GM23248 (cell line): Measurements from ENCODE around the gene INTS14. TPM values are rescaled to one million over a fixed set of nuclear protein-coding genes. Genes with fewer than 3 reads are reported as not detected.
A peak's percentile ranks its signal among the peaks of the same experiment; 100 is the strongest.

Source experiments
- DNase-seq: peaks from one replicate; pipeline ENCODE4 v3.0.0-alpha.2; 2015
- H2AFZ ChIP-seq: fragments of 200-600 bp; sonication (generic); 2 replicates; pipeline ENCODE4 v1.6.1; 2016; ENCODE audit warnings: antibody characterized with exemption
- H3F3A ChIP-seq: fragments of 200-600 bp; sonication (generic); 2 replicates; pipeline ENCODE4 v1.6.1; 2016; ENCODE audit warnings: mild to moderate bottlenecking, antibody characterized with exemption, mixed run types; ENCODE audit not compliant: insufficient read depth
- H3K27ac ChIP-seq: fragments of 200-600 bp; sonication (generic); 2 replicates; pipeline ENCODE4 v1.5.1; 2016; ENCODE audit warnings: mild to moderate bottlenecking
- H3K27me3 ChIP-seq: fragments of 200-600 bp; sonication (generic); replicated peaks from 2 replicates; pipeline ENCODE4 v1.6.1; 2016; ENCODE audit warnings: mild to moderate bottlenecking; ENCODE audit not compliant: insufficient read depth
- H3K36me3 ChIP-seq: fragments of 200-600 bp; sonication (generic); 2 replicates; pipeline ENCODE4 v1.6.1; 2016; ENCODE audit warnings: low read depth, mild to moderate bottlenecking
- H3K4me1 ChIP-seq: fragments of 200-600 bp; sonication (generic); 2 replicates; pipeline ENCODE4 v1.6.1; 2016; ENCODE audit warnings: mild to moderate bottlenecking; ENCODE audit not compliant: insufficient read depth
- H3K4me2 ChIP-seq: fragments of 200-600 bp; sonication (generic); one replicate; pipeline ENCODE4 v1.6.1; 2016; ENCODE audit warnings: mild to moderate bottlenecking; ENCODE audit not compliant: unreplicated experiment
- H3K4me3 ChIP-seq: fragments of 200-600 bp; sonication (generic); 2 replicates; pipeline ENCODE4 v1.5.1; 2016; ENCODE audit warnings: mild to moderate bottlenecking
- H3K79me2 ChIP-seq: fragments of 200-600 bp; sonication (generic); 2 replicates; pipeline ENCODE4 v1.6.1; 2016; ENCODE audit warnings: mild to moderate bottlenecking; ENCODE audit not compliant: insufficient read depth
- H3K9ac ChIP-seq: fragments of 200-600 bp; sonication (generic); 2 replicates; pipeline ENCODE4 v1.6.1; 2016; ENCODE audit warnings: mild to moderate bottlenecking
- H3K9me2 ChIP-seq: fragments of 200-600 bp; sonication (generic); 2 replicates; pipeline ENCODE4 v1.6.1; 2016; ENCODE audit warnings: mixed run types, mild to moderate bottlenecking, moderate library complexity; ENCODE audit not compliant: insufficient read depth
- H3K9me3 ChIP-seq: fragments of 200-600 bp; sonication (generic); one replicate; pipeline ENCODE4 v1.6.1; 2017; ENCODE audit warnings: low read depth
- H4K20me1 ChIP-seq: fragments of 200-600 bp; sonication (generic); 2 replicates; pipeline ENCODE4 v1.6.0; 2016; ENCODE audit not compliant: insufficient read depth
- EZH2 ChIP-seq: fragments of 200-600 bp; sonication (generic); IDR thresholded peaks from 2 replicates; pipeline ENCODE4 v1.6.1; 2018; ENCODE audit warnings: antibody characterized with exemption, mild to moderate bottlenecking; ENCODE audit not compliant: insufficient read depth, poor library complexity, severe bottlenecking
- EZH2phosphoT487 ChIP-seq: fragments of 200-600 bp; sonication (generic); IDR thresholded peaks from 2 replicates; pipeline ENCODE4 v1.6.1; 2018; ENCODE audit warnings: antibody characterized with exemption, moderate library complexity, mild to moderate bottlenecking, low read depth; ENCODE audit not compliant: insufficient read depth
- WGBS, 2 experiments: methylation state at CpG; one replicate each; pipeline ENCODE4 v1.1.6; 2015 to 2017; ENCODE audit warnings: low lambda C conversion rate in 2 of 2, low coverage in 1 of 2; ENCODE audit errors: missing lambda C conversion rate in 2 of 2; 5-methylcytosine and 5-hydroxymethylcytosine counted together
- in situ Hi-C: fragments of 300-500 bp; cut with MboI; formaldehyde crosslinking; loops from 2 replicates; pipeline ENCODE4 v1.15.0; 2020
- polyA plus RNA-seq: library from polyadenylated mRNA; unstranded; fragments of >200 nt; fragmentation: Nextera tagmentation; extraction: Ambion mirVana; gene quantifications from 2 replicates; pipeline ENCODE4 v1.2.1, GENCODE V29; 2016
- total RNA-seq: library from RNA; depleted of rRNA; stranded (reverse); fragments of >200 nt; shearing (Covaris generic); gene quantifications from 2 replicates; pipeline ENCODE4 v1.2.3, GENCODE V29; 2014

The INTS14 gene
- total and polyA plus RNA-seq, 2 experiments from 2014 or later, result 31.7 to 41.4 TPM

DNA sequence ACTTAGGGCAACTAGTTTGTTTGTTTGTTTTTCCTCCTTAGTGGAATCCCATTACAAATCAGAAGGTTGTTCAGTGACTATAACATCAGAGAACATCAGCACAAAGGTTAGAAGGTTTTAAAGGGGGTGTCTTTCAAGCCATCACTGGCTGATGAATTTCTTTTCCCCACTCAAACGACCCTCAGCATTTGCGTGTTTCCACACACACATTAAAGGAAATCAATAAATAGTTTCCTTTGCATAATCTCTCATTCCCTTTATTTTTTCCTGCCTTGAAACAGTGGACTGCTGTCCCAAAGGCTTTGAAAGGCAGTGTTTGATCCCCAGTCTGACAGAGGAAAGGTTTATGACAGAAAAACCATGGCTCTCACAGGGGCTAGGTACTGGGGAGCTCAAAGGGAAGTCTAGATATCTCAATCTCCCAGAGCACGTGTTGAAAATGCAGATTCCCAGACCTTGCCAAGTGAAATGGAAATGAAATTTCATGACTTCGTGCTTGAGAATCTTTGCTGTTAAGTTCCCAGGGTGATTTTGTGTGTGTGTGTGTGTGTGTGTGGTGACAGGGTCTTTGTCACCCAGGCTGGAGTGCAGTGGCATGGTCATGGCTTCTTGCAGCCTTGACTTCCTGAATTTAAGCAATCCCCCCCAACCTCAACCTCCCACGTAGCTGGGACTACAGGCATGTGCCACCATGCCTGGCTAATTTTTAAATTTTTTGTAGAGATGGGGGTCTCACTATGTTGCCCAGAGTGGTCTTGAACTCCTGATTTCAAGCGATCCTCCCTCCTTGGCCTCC is 2.2 kb upstream of the INTS14 start:
- Histone ChIP-seq H3K4me2 (no peak overlapping the region), H2AFZ (peak overlapping the region; percentile 96; the same call in 1 of the 2 replicates), H3K9ac (peak overlapping the region; percentile 13; the same call in 1 of the 2 replicates), H3K79me2 (peaks cover 35% of the 10 kb centered on the region), H4K20me1 (no peaks in the 10 kb centered on the region), H3F3A (0 out of 2 replicates have a peak, but pooled peaks cover 10% of the 10 kb centered on the region), H3K4me1 (peaks cover 34% of the 10 kb centered on the region), H3K9me3 (no peaks in the 10 kb centered on the region), H3K27ac (peak overlapping the region; percentile 94), H3K36me3 (no peaks in the 10 kb centered on the region), H3K27me3 (no peaks in the 10 kb centered on the region), H3K4me3 (no peak overlapping the region), H3K9me2 (no peaks in the 10 kb centered on the region)
- DNase-seq, result no peak
- TF ChIP-seq EZH2phosphoT487 (no peak), EZH2 (no peak)
- in situ Hi-C loops, result no loop called here
- 88 to 91% methylated on average over 6 of the region's 6 CpGs for whole genome bisulfite sequencing, 2 experiments

DNA sequence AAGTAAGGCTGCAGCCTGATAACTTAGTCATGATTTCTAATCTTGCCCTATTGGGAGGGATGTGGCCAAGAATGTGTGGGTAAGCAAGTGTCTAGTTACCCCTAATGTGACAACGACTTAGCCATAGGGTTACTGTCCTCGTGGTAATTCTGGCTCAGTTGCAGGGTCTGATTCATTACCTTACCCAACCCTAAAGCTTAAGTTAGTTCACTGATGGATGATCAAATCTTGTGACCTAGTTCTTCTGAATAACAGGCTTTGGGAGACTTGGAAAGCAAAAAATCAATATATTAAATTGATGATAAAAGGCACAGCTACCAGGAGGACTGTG is 1.6 kb upstream of the INTS14 start:
- in situ Hi-C loops, result no loop called here
- Histone ChIP-seq H3K36me3 (no peaks in the 10 kb centered on the region), H2AFZ (peak overlapping the region; percentile 96; the same call in 1 of the 2 replicates), H4K20me1 (no peaks in the 10 kb centered on the region), H3K4me3 (no peak overlapping the region), H3K9ac (peak overlapping the region; percentile 96), H3K4me1 (peaks cover 39% of the 10 kb centered on the region), H3F3A (0 out of 2 replicates have a peak, but pooled peaks cover 10% of the 10 kb centered on the region), H3K27ac (peak overlapping the region; percentile 94), H3K9me2 (no peaks in the 10 kb centered on the region), H3K4me2 (peak overlapping the region; percentile 92), H3K9me3 (no peaks in the 10 kb centered on the region), H3K27me3 (no peaks in the 10 kb centered on the region), H3K79me2 (peaks cover 40% of the 10 kb centered on the region)
- WGBS, 2 experiments, result 37% methylated on average over 2 of the region's 2 CpGs
- DNase-seq, result peak; percentile 61
- TF ChIP-seq EZH2phosphoT487 (no peak), EZH2 (no peak)

DNA sequence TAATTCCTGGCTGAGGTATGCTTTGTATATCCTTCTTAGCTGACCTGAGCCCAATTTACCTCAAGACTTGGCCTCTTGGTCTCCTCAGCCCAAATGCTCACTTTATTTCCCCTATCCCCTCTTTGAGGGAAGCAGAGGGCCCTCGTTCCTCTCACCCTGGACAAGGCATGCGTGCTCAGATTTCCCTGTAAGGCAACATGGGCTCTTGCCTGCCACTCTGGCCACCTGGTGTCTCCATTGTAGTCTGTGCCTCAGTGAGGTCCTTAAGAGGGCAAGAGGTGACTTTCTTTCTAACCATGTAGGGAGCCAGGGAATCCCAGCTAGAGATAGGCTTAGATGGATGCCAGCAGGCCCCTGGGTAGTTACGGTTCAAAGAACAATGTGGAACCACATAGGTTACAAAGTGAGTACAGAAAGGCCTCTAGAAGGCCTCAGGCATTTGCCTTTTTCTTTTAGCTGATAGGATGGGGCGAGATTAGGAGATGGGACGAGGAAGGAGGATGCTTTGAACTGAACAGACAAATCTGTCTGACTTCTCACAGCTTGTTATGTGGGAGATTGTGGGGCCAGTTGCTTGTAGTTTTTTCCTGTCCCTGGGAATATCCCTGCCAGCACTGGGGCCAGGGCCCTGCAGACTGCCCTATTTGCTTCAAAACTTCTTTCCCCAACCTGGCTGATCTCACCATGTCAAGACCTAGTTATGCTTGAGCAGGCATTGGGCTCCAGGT is 1.1 kb upstream of the INTS14 start:
- Histone ChIP-seq H3K9ac (peak overlapping the region; percentile 96), H3K36me3 (no peaks in the 10 kb centered on the region), H3K27ac (peak overlapping the region; percentile 94), H3K9me2 (no peaks in the 10 kb centered on the region), H3K9me3 (no peaks in the 10 kb centered on the region), H3K4me3 (peak overlapping the region; percentile 91), H3K4me2 (peak overlapping the region; percentile 92), H2AFZ (peak overlapping the region; percentile 96), H4K20me1 (no peaks in the 10 kb centered on the region), H3K4me1 (peaks cover 39% of the 10 kb centered on the region), H3F3A (0 out of 2 replicates have a peak, but pooled peaks cover 10% of the 10 kb centered on the region), H3K27me3 (no peaks in the 10 kb centered on the region), H3K79me2 (peaks cover 45% of the 10 kb centered on the region)
- no peak for TF ChIP-seq EZH2
- TF ChIP-seq EZH2phosphoT487, result no peak
- peak; percentile 7 for DNase-seq
- in situ Hi-C loops, result no loop called here
- 68 to 72% methylated on average over 5 of the region's 5 CpGs for WGBS, 2 experiments

DNA sequence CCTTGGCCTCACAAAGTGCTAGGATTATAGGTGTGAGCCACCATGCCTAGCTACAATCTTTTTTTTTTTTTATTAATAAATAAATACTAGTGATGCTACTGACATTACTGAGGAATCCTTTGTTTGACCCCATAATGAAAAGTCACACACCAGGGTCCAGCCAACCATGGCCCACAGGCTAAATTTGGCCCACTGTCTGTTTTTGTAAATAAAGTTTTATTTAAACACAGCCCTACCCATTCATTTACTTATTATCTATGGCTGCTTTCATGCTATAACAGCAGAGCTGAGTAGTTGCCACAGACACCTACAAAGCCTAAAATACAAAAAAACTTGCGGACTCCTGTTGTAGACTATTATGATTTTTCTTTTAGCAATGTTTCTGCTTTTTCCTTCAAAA is 7.4 kb downstream of the INTS14 start:
- Histone ChIP-seq H3K36me3 (peaks cover 27% of the 10 kb centered on the region), H3F3A (no peaks in the 10 kb centered on the region)
- in situ Hi-C loops, result no loop called here

More for the DNA sequence above, 7.4 kb downstream of the INTS14 start:
- Histone ChIP-seq H3K27ac (no peak overlapping the region), H3K4me1 (peaks cover 10% of the 10 kb centered on the region), H3K9me3 (no peaks in the 10 kb centered on the region), H3K4me2 (no peak overlapping the region), H3K4me3 (no peak overlapping the region), H3K9me2 (no peaks in the 10 kb centered on the region), H3K79me2 (peaks cover 55% of the 10 kb centered on the region), H3K27me3 (no peaks in the 10 kb centered on the region), H2AFZ (no peak overlapping the region), H3K9ac (no peak overlapping the region), H4K20me1 (no peaks in the 10 kb centered on the region)
- TF ChIP-seq EZH2 (no peak), EZH2phosphoT487 (no peak)
- 95 to 96% methylated on average over 1 of the region's 1 CpG for WGBS, 2 experiments
- DNase-seq, result no peak
